Neural progenitor cell (in vitro differentiated cells): Measurements from ENCODE around the gene TPST1. TPM values are rescaled to one million over a fixed set of nuclear protein-coding genes. Genes with fewer than 3 reads are reported as not detected.

Source experiments
- DNase-seq: peaks from one replicate; pipeline ENCODE4 v3.0.0-alpha.2; 2016; ENCODE audit warnings: low spot score
- H2AFZ ChIP-seq: fragments of 200-600 bp; sonication (generic); replicated peaks from 2 replicates; pipeline ENCODE4 v1.6.1; 2016; ENCODE audit warnings: antibody characterized with exemption
- H3F3A ChIP-seq: fragments of 200-600 bp; sonication (generic); 2 replicates; pipeline ENCODE4 v1.6.1; 2016; ENCODE audit warnings: antibody characterized with exemption, low read depth
- H3K27ac ChIP-seq: fragments of 200-600 bp; sonication (generic); 2 replicates; pipeline ENCODE4 v1.5.1; 2016; ENCODE audit warnings: mild to moderate bottlenecking
- H3K27me3 ChIP-seq: fragments of 200-600 bp; sonication (generic); 2 replicates; pipeline ENCODE4 v1.6.1; 2016; ENCODE audit warnings: mild to moderate bottlenecking, moderate library complexity
- H3K36me3 ChIP-seq: fragments of 200-600 bp; sonication (generic); 2 replicates; pipeline ENCODE4 v1.5.1; 2016
- H3K4me1 ChIP-seq: fragments of 200-600 bp; sonication (generic); 2 replicates; pipeline ENCODE4 v1.6.1; 2016; ENCODE audit warnings: mixed run types
- H3K4me2 ChIP-seq: fragments of 200-600 bp; sonication (generic); 2 replicates; pipeline ENCODE4 v1.6.1; 2016
- H3K4me3 ChIP-seq: fragments of 200-600 bp; sonication (generic); 2 replicates; pipeline ENCODE4 v1.5.1; 2016
- H3K79me2 ChIP-seq: fragments of 200-600 bp; sonication (generic); 2 replicates; pipeline ENCODE4 v1.6.1; 2016; ENCODE audit warnings: low read depth
- H3K9ac ChIP-seq: fragments of 200-600 bp; sonication (generic); 2 replicates; pipeline ENCODE4 v1.6.1; 2016
- H3K9me3 ChIP-seq: fragments of 200-600 bp; sonication (generic); 2 replicates; pipeline ENCODE4 v1.5.1; 2016; ENCODE audit warnings: low read depth
- H4K20me1 ChIP-seq: fragments of 200-600 bp; sonication (generic); 2 replicates; pipeline ENCODE4 v1.6.1; 2016; ENCODE audit warnings: low read depth
- H3K27ac Mint-ChIP-seq: 3 replicates; pipeline ENCODE4 v1.8.0; 2021; ENCODE audit warnings: mixed read lengths
- H3K27me3 Mint-ChIP-seq: 2 replicates; pipeline ENCODE4 v1.8.0; 2022; ENCODE audit warnings: low read depth, mild to moderate bottlenecking, inconsistent platforms, moderate library complexity, mixed read lengths; ENCODE audit not compliant: insufficient read depth
- H3K36me3 Mint-ChIP-seq: 3 replicates; pipeline ENCODE4 v1.8.0; 2021; ENCODE audit warnings: mixed read lengths
- H3K4me1 Mint-ChIP-seq: 3 replicates; pipeline ENCODE4 v1.8.0; 2021; ENCODE audit warnings: mixed read lengths
- H3K4me3 Mint-ChIP-seq: 3 replicates; pipeline ENCODE4 v1.8.0; 2021; ENCODE audit warnings: mild to moderate bottlenecking, moderate library complexity, mixed read lengths
- H3K9me3 Mint-ChIP-seq: 3 replicates; pipeline ENCODE4 v1.8.0; 2020; ENCODE audit warnings: mixed read lengths
- CTCF ChIP-seq: fragments of 200-600 bp; sonication (generic); IDR thresholded peaks from 2 replicates; pipeline ENCODE4 v1.5.1; 2017; ENCODE audit warnings: antibody characterized with exemption, mild to moderate bottlenecking
- EZH2 ChIP-seq: fragments of 200-600 bp; sonication (generic); IDR thresholded peaks from 2 replicates; pipeline ENCODE4 v1.6.1; 2017; ENCODE audit warnings: antibody characterized with exemption, mild to moderate bottlenecking, moderate library complexity
- EZH2phosphoT487 ChIP-seq: fragments of 200-600 bp; sonication (generic); IDR thresholded peaks from 2 replicates; pipeline ENCODE4 v1.6.1; 2017; ENCODE audit warnings: antibody characterized with exemption
- total RNA-seq: library from RNA; depleted of rRNA; stranded (reverse); fragments of >200 nt; gene quantifications from 2 replicates; pipeline ENCODE4 v1.2.3, GENCODE V29; 2015; ENCODE audit warnings: low replicate concordance

Gene TPST1
- total RNA-seq, 1 donor from 2014 or later: 24.9 TPM

- Histone ChIP-seq H3K9me3 (no peaks in the 10 kb centered on the region), H3K4me1 (no peaks in the 10 kb centered on the region), H2AFZ (no peak overlapping the region), H3K9ac (no peak overlapping the region), H3K4me2 (no peak overlapping the region), H3K27me3 (no peaks in the 10 kb centered on the region), H4K20me1 (no peaks in the 10 kb centered on the region), H3K79me2 (no peaks in the 10 kb centered on the region), H3K27ac (no peak overlapping the region), H3K36me3 (no peaks in the 10 kb centered on the region), H3F3A (no peaks in the 10 kb centered on the region), H3K4me3 (no peak overlapping the region)
- Mint-ChIP-seq H3K9me3 (no peaks in the 10 kb centered on the region), H3K27me3 (no peaks in the 10 kb centered on the region), H3K36me3 (no peaks in the 10 kb centered on the region), H3K4me3 (no peak overlapping the region), H3K4me1 (no peaks in the 10 kb centered on the region), H3K27ac (no peak overlapping the region)
- TF ChIP-seq EZH2phosphoT487 (no peak), EZH2 (no peak), CTCF (no peak)
- DNase-seq: no peak
These were observed 110.1 kb downstream of the TPST1 start for GRCh38 chr7:66315192-66315591.

- Histone ChIP-seq H3K4me2 (no peak overlapping the region), H4K20me1 (no peaks in the 10 kb centered on the region), H3K9ac (no peak overlapping the region), H3F3A (no peaks in the 10 kb centered on the region), H3K9me3 (peaks cover 4% of the 10 kb centered on the region), H3K27me3 (no peaks in the 10 kb centered on the region), H3K27ac (no peak overlapping the region), H2AFZ (no peak overlapping the region), H3K79me2 (peaks cover 4% of the 10 kb centered on the region), H3K4me1 (no peaks in the 10 kb centered on the region), H3K4me3 (no peak overlapping the region), H3K36me3 (no peaks in the 10 kb centered on the region)
- H3K4me3 Mint-ChIP-seq: no peak overlapping the region
- TF ChIP-seq CTCF (no peak), EZH2 (no peak), EZH2phosphoT487 (no peak)
- no peaks in the 10 kb centered on the region for H3K27me3 Mint-ChIP-seq
- H3K4me1 Mint-ChIP-seq: no peaks in the 10 kb centered on the region
- peaks cover 8% of the 10 kb centered on the region for H3K9me3 Mint-ChIP-seq
- no peak overlapping the region for H3K27ac Mint-ChIP-seq
- H3K36me3 Mint-ChIP-seq: peaks cover 2% of the 10 kb centered on the region
- DNase-seq: no peak
These were observed 114.4 kb downstream of the TPST1 start for GRCh38 chr7:66319407-66319979.

GRCh38 chr7:66321283-66321682 lies 116.1 kb downstream of the TPST1 start:
- Histone ChIP-seq H3K9ac (no peak overlapping the region), H3F3A (no peaks in the 10 kb centered on the region), H3K79me2 (peaks cover 4% of the 10 kb centered on the region), H3K27ac (no peak overlapping the region), H3K4me2 (no peak overlapping the region), H3K4me1 (no peaks in the 10 kb centered on the region), H3K9me3 (peaks cover 4% of the 10 kb centered on the region), H4K20me1 (no peaks in the 10 kb centered on the region), H3K4me3 (no peak overlapping the region), H2AFZ (no peak overlapping the region), H3K27me3 (no peaks in the 10 kb centered on the region), H3K36me3 (no peaks in the 10 kb centered on the region)
- no peaks in the 10 kb centered on the region for H3K4me1 Mint-ChIP-seq
- TF ChIP-seq EZH2phosphoT487: no peak
- TF ChIP-seq EZH2: no peak
- TF ChIP-seq CTCF: no peak
- no peak for DNase-seq
- peaks cover 2% of the 10 kb centered on the region for H3K36me3 Mint-ChIP-seq
- H3K4me3 Mint-ChIP-seq: no peak overlapping the region
- H3K27me3 Mint-ChIP-seq: no peaks in the 10 kb centered on the region
- H3K9me3 Mint-ChIP-seq: peaks cover 8% of the 10 kb centered on the region
- H3K27ac Mint-ChIP-seq: no peak overlapping the region
